Hematopoietic multipotent progenitor cell treated with erythropoietin and hydrocortisone succinate and interleukin-3 and kit ligand, for 4 days (in vitro differentiated cells): ENCODE results near the gene SSBP4.
"Not testable (repeated sequence)": the region's sequence is repeated elsewhere in the genome, so short reads cannot be mapped to it uniquely, and the experiment has no call there.

Experiments used
- DNase-seq: peaks from one replicate; pipeline ENCODE4 v3.0.0-alpha.2; 2015

Gene SSBP4

GRCh38 chr19:18419195-18419698 is at the start of gene SSBP4:
SSBP4 (plus strand) TSS chr19:18419398; CDS start chr19:18419649, 251 bp downstream.
- DNase-seq, result peak; percentile 92

GRCh38 chr19:18373407-18373891 is 45.7 kb upstream of the SSBP4 start:
- no peak for DNase-seq

- peak; percentile 98 for DNase-seq
Measured at GRCh38 chr19:18373892-18374629, 45.1 kb upstream of the SSBP4 start.

GRCh38 chr19:18377026-18377425 is 42.2 kb upstream of the SSBP4 start:
- no peak for DNase-seq

- DNase-seq, result peak; percentile 71
Measured at GRCh38 chr19:18379803-18380747, 39.1 kb upstream of the SSBP4 start.

GRCh38 chr19:18380843-18381242 is 38.4 kb upstream of the SSBP4 start:
- no peak for DNase-seq

GRCh38 chr19:18383622-18384021 is 35.6 kb upstream of the SSBP4 start:
- DNase-seq, result not testable (repeated sequence)

GRCh38 chr19:18384775-18385174 is 34.4 kb upstream of the SSBP4 start:
- no peak for DNase-seq

- no peak for DNase-seq
Measured at GRCh38 chr19:18385359-18385674, 33.9 kb upstream of the SSBP4 start.

- DNase-seq, result peak; percentile 68
Measured at GRCh38 chr19:18385675-18386542, 33.3 kb upstream of the SSBP4 start, which contains the start of gene GDF15. GDF15 (plus strand) TSS chr19:18386158; CDS start chr19:18386190, 32 bp downstream.

- no peak for DNase-seq
Measured at GRCh38 chr19:18386543-18387271, 32.5 kb upstream of the SSBP4 start.

- peak; percentile 94 for DNase-seq
Measured at GRCh38 chr19:18388100-18388959, 30.9 kb upstream of the SSBP4 start.

GRCh38 chr19:18388960-18389725 is 30.1 kb upstream of the SSBP4 start:
- no peak for DNase-seq

GRCh38 chr19:18389726-18390064 is 29.5 kb upstream of the SSBP4 start:
- DNase-seq, result no peak

GRCh38 chr19:18390065-18390907 is 28.9 kb upstream of the SSBP4 start:
- DNase-seq, result no peak

- DNase-seq, result no peak
Measured at GRCh38 chr19:18391509-18392075, 27.6 kb upstream of the SSBP4 start.

- peak; percentile 86 for DNase-seq
Measured at GRCh38 chr19:18392417-18392816, 26.8 kb upstream of the SSBP4 start.

- DNase-seq, result no peak
Measured at GRCh38 chr19:18392926-18393325, 26.3 kb upstream of the SSBP4 start.

GRCh38 chr19:18393836-18394235 is 25.4 kb upstream of the SSBP4 start:
- no peak for DNase-seq
